Psoas muscle (tissue), 8 donors: ENCODE data around the gene INAVA. TPM values are rescaled to one million over a fixed set of nuclear protein-coding genes. Genes with fewer than 3 reads are reported as not detected.

Experiments
- ATAC-seq, 4 donors: fragments of 200-7000 bp; cut with Tn5 transposase; one replicate each; pipeline ENCODE4 v1.9.1; 2020; ENCODE audit warnings: moderate library complexity in 3 of 4, mild to moderate bottlenecking in 2 of 4
- DNase-seq, 2 donors: peaks; one replicate each; pipeline ENCODE4 v3.0.0-alpha.2; 2020
- H3K27ac ChIP-seq: fragments of 200-600 bp; one replicate; pipeline ENCODE4 v1.8.0; 2022
- H3K27me3 ChIP-seq, 3 donors: fragments of 200-600 bp in 1 of 3; one replicate each; pipeline versions ENCODE4 v1.6.1 to v1.8.0; 2013 to 2022; ENCODE audit warnings: low read length in 2 of 3, mild to moderate bottlenecking in 2 of 3, moderate library complexity in 1 of 3; ENCODE audit not compliant: insufficient read depth in 3 of 3
- H3K36me3 ChIP-seq, 2 donors: fragments of 200-600 bp in 1 of 2; one replicate each; pipeline versions ENCODE4 v1.6.1 to v1.8.0; 2013 to 2022; ENCODE audit warnings: low read depth in 1 of 2, mild to moderate bottlenecking in 1 of 2, moderate library complexity in 1 of 2; ENCODE audit not compliant: insufficient read depth in 1 of 2
- H3K4me1 ChIP-seq: fragments of 200-600 bp; one replicate; pipeline ENCODE4 v1.8.0; 2022
- H3K4me3 ChIP-seq: fragments of 200-600 bp; one replicate; pipeline ENCODE4 v1.8.0; 2022; ENCODE audit warnings: mild to moderate bottlenecking
- H3K9me3 ChIP-seq: fragments of 200-600 bp; one replicate; pipeline ENCODE4 v1.8.0; 2022
- WGBS, 3 donors: extraction: QIAGEN DNeasy Blood & Tissue Kit; methylation state at CpG; one replicate each; pipeline versions ENCODE4 v1.1.6 to v1.1.7; 2013; 5-methylcytosine and 5-hydroxymethylcytosine counted together
- intact Hi-C, 2 donors: fragments of 100-400 bp; cut with DNase I; formaldehyde crosslinking; loops; one replicate each; pipeline versions ENCODE4 v1.11.0 to v1.14.2; 2022
- polyA plus RNA-seq, 3 donors: library from polyadenylated mRNA; stranded (reverse); fragments of 200-250 nt; gene quantifications; one replicate each; pipeline ENCODE4 v1.2.3, GENCODE V29; 2013
- total RNA-seq, 4 donors: library from RNA; stranded (reverse); fragmentation: NEBNext Ultra II Directional in 2 of 4; extraction: Animal tissue kit (Norgen Biotek cat#: 25700) in 2 of 4; gene quantifications; one replicate each; pipeline versions ENCODE4 v1.2.1 to v1.2.4, GENCODE V29; 2021 to 2023
- TF ChIP-seq, protein P1 (sequence below): fragments of 200-600 bp; IDR thresholded peaks from one replicate; pipeline ENCODE4 v1.8.0; 2022; ENCODE audit warnings: antibody characterized with exemption
- donor health status: healthy with polysubstance abuse.
- donor health status: DM: no; HTN: no; CAD: no; lungs with moderate emphysema.
- donor health status: Bipolar disorder and iron deficiency.
- donor health status: healthy.
- donor health status: DM: yes; HTN: yes; CAD: no.
- donor health status: DM: no; HTN: no; CAD: no.
- donor health status: DM: no; HTN: no; CAD: no.
- donor health status: DM: yes; HTN: yes; CAD: no.

INAVA gene
- total and polyA plus RNA-seq, 7 donors = 0.04 TPM; not detected in 6

DNA sequence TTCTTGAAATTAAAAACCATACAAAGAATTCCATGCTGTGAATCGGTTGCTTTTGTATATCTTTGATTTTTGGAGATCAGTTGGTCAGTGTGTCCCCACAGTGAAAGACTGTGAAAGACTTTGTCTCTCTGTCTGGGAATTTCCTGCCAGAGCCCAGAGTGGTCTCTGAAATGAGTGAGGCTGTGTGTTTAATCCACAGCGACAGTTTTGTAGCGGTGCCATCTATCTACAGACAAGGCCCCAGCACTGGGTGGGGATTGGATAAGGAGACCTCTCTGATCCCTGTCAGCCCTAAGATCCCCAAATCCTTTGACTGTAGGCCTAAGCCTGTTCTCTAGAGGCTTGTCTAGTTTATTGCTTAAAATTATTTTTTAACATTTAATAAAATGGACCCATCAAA lies 11.6 kb upstream of the INAVA start:
- H3K27ac ChIP-seq = no peak overlapping the region
- no peaks in the 10 kb centered on the region for H3K9me3 ChIP-seq
- H3K4me3 ChIP-seq = no peak overlapping the region
- no peak for DNase-seq
- whole genome bisulfite sequencing, 3 donors = 81 to 85% (median 84%) methylated on average over 3 of the region's 3 CpGs
- no peak for ATAC-seq
- H3K36me3 ChIP-seq = no peaks in the 10 kb centered on the region
- intact Hi-C loops = no loop called here
- H3K4me1 ChIP-seq = no peaks in the 10 kb centered on the region
- TF ChIP-seq, protein P1, sequence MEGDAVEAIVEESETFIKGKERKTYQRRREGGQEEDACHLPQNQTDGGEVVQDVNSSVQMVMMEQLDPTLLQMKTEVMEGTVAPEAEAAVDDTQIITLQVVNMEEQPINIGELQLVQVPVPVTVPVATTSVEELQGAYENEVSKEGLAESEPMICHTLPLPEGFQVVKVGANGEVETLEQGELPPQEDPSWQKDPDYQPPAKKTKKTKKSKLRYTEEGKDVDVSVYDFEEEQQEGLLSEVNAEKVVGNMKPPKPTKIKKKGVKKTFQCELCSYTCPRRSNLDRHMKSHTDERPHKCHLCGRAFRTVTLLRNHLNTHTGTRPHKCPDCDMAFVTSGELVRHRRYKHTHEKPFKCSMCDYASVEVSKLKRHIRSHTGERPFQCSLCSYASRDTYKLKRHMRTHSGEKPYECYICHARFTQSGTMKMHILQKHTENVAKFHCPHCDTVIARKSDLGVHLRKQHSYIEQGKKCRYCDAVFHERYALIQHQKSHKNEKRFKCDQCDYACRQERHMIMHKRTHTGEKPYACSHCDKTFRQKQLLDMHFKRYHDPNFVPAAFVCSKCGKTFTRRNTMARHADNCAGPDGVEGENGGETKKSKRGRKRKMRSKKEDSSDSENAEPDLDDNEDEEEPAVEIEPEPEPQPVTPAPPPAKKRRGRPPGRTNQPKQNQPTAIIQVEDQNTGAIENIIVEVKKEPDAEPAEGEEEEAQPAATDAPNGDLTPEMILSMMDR = no peak
- H3K27me3 ChIP-seq = peaks cover 0 to 4% (median 0%) of the 10 kb centered on the region in 3 donors

DNA sequence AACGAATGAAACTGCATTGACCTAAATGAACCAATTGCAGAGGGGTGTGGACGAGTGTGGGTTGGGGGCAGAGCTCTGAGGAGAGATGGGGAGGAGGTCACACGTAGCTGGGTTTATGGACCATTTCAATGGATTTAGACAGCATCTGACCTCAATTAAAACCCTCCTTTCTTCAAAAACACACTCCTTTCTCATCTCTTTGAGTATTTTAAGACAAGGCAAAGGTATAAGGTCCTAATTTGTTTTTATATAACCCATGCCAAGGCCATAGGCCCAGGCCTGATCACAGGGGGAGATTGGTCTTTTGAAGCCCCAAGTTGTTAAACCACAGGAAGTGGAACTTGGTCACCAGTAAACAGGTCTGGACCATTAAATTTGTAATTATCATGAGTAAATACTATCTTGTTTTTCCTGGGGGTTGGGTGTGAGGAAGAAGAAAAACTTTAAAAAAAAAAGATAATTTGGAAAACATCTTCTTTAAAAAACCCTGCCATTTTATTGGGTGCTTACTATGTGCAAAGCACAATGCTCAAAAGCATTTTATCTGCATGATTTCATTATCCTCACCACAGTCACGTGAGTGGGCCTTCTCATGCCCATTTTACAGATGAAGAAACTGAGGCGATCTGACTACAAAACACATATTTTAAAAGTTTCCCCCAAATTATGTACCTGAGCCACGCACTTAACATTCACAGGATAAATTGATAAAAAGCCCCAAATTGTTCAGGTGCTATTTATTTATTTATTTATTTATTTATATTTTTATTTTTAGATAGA lies 8.9 kb upstream of the INAVA start:
- 92 to 94% (median 94%) methylated on average over 6 of the region's 6 CpGs for WGBS, 3 donors
- no peak overlapping the region for H3K4me3 ChIP-seq
- TF ChIP-seq, protein P1 = no peak
- no peak for DNase-seq
- no peak for ATAC-seq
- intact Hi-C loops = no loop called here
- no peaks in the 10 kb centered on the region for H3K4me1 ChIP-seq
- no peak overlapping the region for H3K27ac ChIP-seq
- no peaks in the 10 kb centered on the region for H3K9me3 ChIP-seq
- no peaks in the 10 kb centered on the region for H3K36me3 ChIP-seq
- H3K27me3 ChIP-seq = peaks cover 0 to 8% (median 5%) of the 10 kb centered on the region in 3 donors

DNA sequence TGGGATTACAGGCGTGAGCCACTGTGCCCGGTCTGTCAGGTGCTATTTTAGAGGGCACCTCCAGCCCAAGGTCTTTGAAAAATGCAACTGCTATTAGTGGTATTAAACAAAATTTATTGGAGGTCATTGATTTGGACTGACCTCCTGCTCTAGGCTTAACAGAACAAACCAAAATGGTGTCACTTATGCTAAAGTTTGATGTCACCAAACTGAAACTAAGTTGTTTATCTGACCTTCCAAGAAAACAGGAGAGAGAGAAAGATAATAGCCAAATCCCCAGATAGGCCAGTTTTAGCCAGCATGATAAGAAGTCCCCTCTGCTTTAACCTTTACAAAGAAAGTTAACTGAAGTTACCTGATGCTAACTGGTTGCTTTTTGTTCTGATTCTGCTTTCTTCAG lies 8.1 kb upstream of the INAVA start:
- Histone ChIP-seq H3K27ac (no peak overlapping the region), H3K4me1 (peaks cover 7% of the 10 kb centered on the region), H3K36me3 (no peaks in the 10 kb centered on the region), H3K9me3 (no peaks in the 10 kb centered on the region), H3K27me3 (peaks cover 0 to 14% (median 9%) of the 10 kb centered on the region in 3 donors), H3K4me3 (no peak overlapping the region)
- DNase-seq = no peak
- TF ChIP-seq, protein P1 = no peak
- intact Hi-C loops = no loop called here
- no peak for ATAC-seq
- WGBS, 3 donors = 85 to 91% (median 89%) methylated on average over 2 of the region's 2 CpGs

DNA sequence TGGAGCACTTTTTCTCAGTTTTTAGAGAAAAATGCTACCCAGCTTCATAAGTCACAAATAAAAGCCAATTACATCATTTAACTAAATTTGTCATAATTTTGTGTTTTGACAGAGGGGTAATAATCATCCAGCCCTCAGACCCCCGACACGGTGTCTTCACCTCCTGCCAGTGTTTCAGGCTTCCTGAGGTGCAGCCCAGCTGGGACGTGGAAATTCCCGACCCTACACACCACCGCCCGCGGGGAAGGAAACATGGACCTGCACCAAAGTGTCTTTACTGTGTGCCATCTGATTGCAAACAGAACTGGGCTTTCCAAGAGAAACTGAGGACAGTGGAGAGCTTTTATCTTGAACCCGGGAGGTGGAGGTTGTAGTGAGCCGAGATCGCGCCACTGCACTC lies 7.7 kb upstream of the INAVA start:
- DNase-seq (no peak), ATAC-seq (no peak)
- no peaks in the 10 kb centered on the region for H3K36me3 ChIP-seq
- H3K4me1 ChIP-seq = peaks cover 11% of the 10 kb centered on the region
- 61 to 71% (median 61%) methylated on average over 11 of the region's 11 CpGs for WGBS, 3 donors
- intact Hi-C loops = no loop called here
- H3K27me3 ChIP-seq = peaks cover 0 to 18% (median 12%) of the 10 kb centered on the region in 3 donors
- H3K27ac ChIP-seq = no peak overlapping the region
- no peak overlapping the region for H3K4me3 ChIP-seq
- TF ChIP-seq, protein P1 = no peak
- H3K9me3 ChIP-seq = no peaks in the 10 kb centered on the region
